ENCODE measurements around the gene FBXL15. TPM values are rescaled to one million over a fixed set of nuclear protein-coding genes. Genes with fewer than 3 reads are reported as not detected.
"Not testable (repeated sequence)": the region's sequence is repeated elsewhere in the genome, so short reads cannot be mapped to it uniquely, and the experiment has no call there.

FBXL15 gene
- polyA plus RNA-seq, 1 donor = 22.8 TPM

GRCh38 chr10:102449321-102450123, 28.9 kb downstream of the FBXL15 start:
- no CpG with 5 or more reads among the region's 30 CpGs for WGBS (ENCODE audit: insufficient coverage, low lambda C conversion rate)
- peak; percentile 84 to 88 for DNase-seq
- Histone ChIP-seq H3K27ac (ENCODE audit: low read length) (peak overlapping the region; percentile 93), H3K4me3 (ENCODE audit: low read length) (peak overlapping the region; percentile 66), H3K36me3 (ENCODE audit: control insufficient read depth, insufficient read depth, low read length) (peaks cover 8% of the 10 kb centered on the region), H3K27me3 (ENCODE audit: control insufficient read depth, insufficient read depth, low read length) (no peaks in the 10 kb centered on the region), H3K9me3 (ENCODE audit: control insufficient read depth, low read depth, low read length) (no peaks in the 10 kb centered on the region), H3K4me1 (ENCODE audit: control insufficient read depth, insufficient read depth, low read length) (peaks cover 26% of the 10 kb centered on the region)

- H3K27me3 ChIP-seq (ENCODE audit: control insufficient read depth, insufficient read depth, low read length) = no peaks in the 10 kb centered on the region
- peak overlapping the region; percentile 93 for H3K27ac ChIP-seq (ENCODE audit: low read length)
- peak overlapping the region; percentile 66 for H3K4me3 ChIP-seq (ENCODE audit: low read length)
- no peak for DNase-seq
- no CpG with 5 or more reads among the region's 11 CpGs for WGBS (ENCODE audit: insufficient coverage, low lambda C conversion rate)
- H3K4me1 ChIP-seq (ENCODE audit: control insufficient read depth, insufficient read depth, low read length) = peaks cover 32% of the 10 kb centered on the region
- H3K9me3 ChIP-seq (ENCODE audit: control insufficient read depth, low read depth, low read length) = no peaks in the 10 kb centered on the region
- H3K36me3 ChIP-seq (ENCODE audit: control insufficient read depth, insufficient read depth, low read length) = peaks cover 8% of the 10 kb centered on the region
Observed at GRCh38 chr10:102450124-102450373, 29.4 kb downstream of the FBXL15 start.

GRCh38 chr10:102450374-102451104, 29.9 kb downstream of the FBXL15 start:
- peak overlapping the region; percentile 79 for H3K4me3 ChIP-seq (ENCODE audit: low read length)
- H3K27ac ChIP-seq (ENCODE audit: low read length) = peak overlapping the region; percentile 93
- peaks cover 8% of the 10 kb centered on the region for H3K36me3 ChIP-seq (ENCODE audit: control insufficient read depth, insufficient read depth, low read length)
- no peaks in the 10 kb centered on the region for H3K27me3 ChIP-seq (ENCODE audit: control insufficient read depth, insufficient read depth, low read length)
- H3K4me1 ChIP-seq (ENCODE audit: control insufficient read depth, insufficient read depth, low read length) = peaks cover 36% of the 10 kb centered on the region
- DNase-seq = peak; percentile 92 to 96
- WGBS (ENCODE audit: insufficient coverage, low lambda C conversion rate) = no CpG with 5 or more reads among the region's 104 CpGs
- H3K9me3 ChIP-seq (ENCODE audit: control insufficient read depth, low read depth, low read length) = no peaks in the 10 kb centered on the region

GRCh38 chr10:102451105-102451969, 30.7 kb downstream of the FBXL15 start, which contains the start of gene C10orf95:
C10orf95 (minus strand) TSS chr10:102451543; CDS start chr10:102451093, 450 bp downstream.
- peak within 1 kb of the TSS; percentile 91 for H3K27ac ChIP-seq (ENCODE audit: low read length)
- H3K4me1 ChIP-seq (ENCODE audit: control insufficient read depth, insufficient read depth, low read length) = peaks cover 43% of the 10 kb centered on the region
- no peaks in the 10 kb centered on the region for H3K27me3 ChIP-seq (ENCODE audit: control insufficient read depth, insufficient read depth, low read length)
- H3K9me3 ChIP-seq (ENCODE audit: control insufficient read depth, low read depth, low read length) = no peaks in the 10 kb centered on the region
- peak within 1 kb of the TSS; percentile 79 for H3K4me3 ChIP-seq (ENCODE audit: low read length)
- no CpG with 5 or more reads among the region's 28 CpGs for WGBS (ENCODE audit: insufficient coverage, low lambda C conversion rate)
- DNase-seq = peak in 1 of 2 donors; percentile 64
- peaks cover 10% of the 10 kb centered on the region for H3K36me3 ChIP-seq (ENCODE audit: control insufficient read depth, insufficient read depth, low read length)

GRCh38 chr10:102452672-102453340, 32.2 kb downstream of the FBXL15 start:
- Histone ChIP-seq H3K27me3 (ENCODE audit: control insufficient read depth, insufficient read depth, low read length) (no peaks in the 10 kb centered on the region), H3K9me3 (ENCODE audit: control insufficient read depth, low read depth, low read length) (no peaks in the 10 kb centered on the region), H3K4me3 (ENCODE audit: low read length) (no peak overlapping the region), H3K27ac (ENCODE audit: low read length) (peak overlapping the region; percentile 27), H3K4me1 (ENCODE audit: control insufficient read depth, insufficient read depth, low read length) (peaks cover 53% of the 10 kb centered on the region), H3K36me3 (ENCODE audit: control insufficient read depth, insufficient read depth, low read length) (peaks cover 11% of the 10 kb centered on the region)
- WGBS (ENCODE audit: insufficient coverage, low lambda C conversion rate) = no CpG with 5 or more reads among the region's 3 CpGs
- DNase-seq = no peak

GRCh38 chr10:102453502-102453901, 32.9 kb downstream of the FBXL15 start:
- H3K4me3 ChIP-seq (ENCODE audit: low read length) = no peak overlapping the region
- WGBS (ENCODE audit: insufficient coverage, low lambda C conversion rate) = no CpG with 5 or more reads among the region's 5 CpGs
- no peaks in the 10 kb centered on the region for H3K9me3 ChIP-seq (ENCODE audit: control insufficient read depth, low read depth, low read length)
- H3K27ac ChIP-seq (ENCODE audit: low read length) = peak overlapping the region; percentile 27
- H3K27me3 ChIP-seq (ENCODE audit: control insufficient read depth, insufficient read depth, low read length) = no peaks in the 10 kb centered on the region
- H3K4me1 ChIP-seq (ENCODE audit: control insufficient read depth, insufficient read depth, low read length) = peaks cover 60% of the 10 kb centered on the region
- peaks cover 11% of the 10 kb centered on the region for H3K36me3 ChIP-seq (ENCODE audit: control insufficient read depth, insufficient read depth, low read length)
- no peak for DNase-seq

- H3K4me1 ChIP-seq (ENCODE audit: control insufficient read depth, insufficient read depth, low read length) = peaks cover 56% of the 10 kb centered on the region
- not testable (repeated sequence) for DNase-seq; H3K4me3 ChIP-seq (ENCODE audit: low read length); H3K27me3 ChIP-seq (ENCODE audit: control insufficient read depth, insufficient read depth, low read length); H3K9me3 ChIP-seq (ENCODE audit: control insufficient read depth, low read depth, low read length)
- H3K36me3 ChIP-seq (ENCODE audit: control insufficient read depth, insufficient read depth, low read length) = peaks cover 11% of the 10 kb centered on the region
- peak overlapping the region; percentile 89 for H3K27ac ChIP-seq (ENCODE audit: low read length)
- no CpG with 5 or more reads among the region's 13 CpGs for WGBS (ENCODE audit: insufficient coverage, low lambda C conversion rate)
Observed at GRCh38 chr10:102454662-102455487, 34.2 kb downstream of the FBXL15 start.

GRCh38 chr10:102455893-102456471, 35.3 kb downstream of the FBXL15 start:
- Histone ChIP-seq H3K27ac (ENCODE audit: low read length) (peak overlapping the region; percentile 89), H3K36me3 (ENCODE audit: control insufficient read depth, insufficient read depth, low read length) (peaks cover 11% of the 10 kb centered on the region), H3K4me1 (ENCODE audit: control insufficient read depth, insufficient read depth, low read length) (peaks cover 59% of the 10 kb centered on the region), H3K9me3 (ENCODE audit: control insufficient read depth, low read depth, low read length) (no peaks in the 10 kb centered on the region), H3K4me3 (ENCODE audit: low read length) (no peak overlapping the region), H3K27me3 (ENCODE audit: control insufficient read depth, insufficient read depth, low read length) (no peaks in the 10 kb centered on the region)
- peak; percentile 80 to 87 for DNase-seq
- WGBS (ENCODE audit: insufficient coverage, low lambda C conversion rate) = no CpG with 5 or more reads among the region's 7 CpGs

- H3K9me3 ChIP-seq (ENCODE audit: control insufficient read depth, low read depth, low read length) = no peaks in the 10 kb centered on the region
- H3K4me3 ChIP-seq (ENCODE audit: low read length) = no peak overlapping the region
- DNase-seq = no peak
- H3K36me3 ChIP-seq (ENCODE audit: control insufficient read depth, insufficient read depth, low read length) = peaks cover 7% of the 10 kb centered on the region
- peak overlapping the region; percentile 20 for H3K27ac ChIP-seq (ENCODE audit: low read length)
- 90% methylated on average over 5 of the region's 9 CpGs for WGBS (ENCODE audit: insufficient coverage, low lambda C conversion rate)
- peaks cover 59% of the 10 kb centered on the region for H3K4me1 ChIP-seq (ENCODE audit: control insufficient read depth, insufficient read depth, low read length)
- peaks cover 7% of the 10 kb centered on the region for H3K27me3 ChIP-seq (ENCODE audit: control insufficient read depth, insufficient read depth, low read length)
Observed at GRCh38 chr10:102457591-102458150, 37.0 kb downstream of the FBXL15 start.
